ENCODE data around the gene HMGCS2. TPM values are rescaled to one million over a fixed set of nuclear protein-coding genes. Genes with fewer than 3 reads are reported as not detected.

HMGCS2 gene
- total RNA-seq, 2 experiments from 2014 or later: not detected

DNA sequence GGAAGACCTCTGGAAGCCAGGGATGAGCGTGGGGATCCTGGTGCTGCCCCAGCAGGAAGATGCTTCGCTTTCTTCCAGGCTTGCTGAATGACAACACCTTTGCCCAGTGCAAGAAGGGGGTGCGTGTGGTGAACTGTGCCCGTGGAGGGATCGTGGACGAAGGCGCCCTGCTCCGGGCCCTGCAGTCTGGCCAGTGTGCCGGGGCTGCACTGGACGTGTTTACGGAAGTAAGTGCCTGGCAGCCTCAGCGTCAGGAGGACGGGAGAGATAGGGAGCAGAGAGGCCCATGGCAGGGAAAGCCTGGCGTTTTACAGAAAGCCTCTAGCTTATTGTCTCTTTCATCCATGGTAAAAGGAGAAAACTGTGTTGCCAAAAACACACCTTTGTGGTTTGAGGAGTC is 33.5 kb downstream of the HMGCS2 start:
- DNase-seq (ENCODE audit: low spot score): no peak
- H3K4me2 ChIP-seq (ENCODE audit: low read length): no peak overlapping the region
- H4K20me1 ChIP-seq (ENCODE audit: insufficient read depth, low read length): no peaks in the 10 kb centered on the region; the same call in 1 of the 2 replicates
- no peaks in the 10 kb centered on the region for H3K9me3 ChIP-seq (ENCODE audit: low read length)
- H2AFZ ChIP-seq (ENCODE audit: low read length): no peak overlapping the region
- no peaks in the 10 kb centered on the region for H3K9me2 ChIP-seq (ENCODE audit: insufficient read depth, low read length)
- no peak overlapping the region for H3K4me3 ChIP-seq (ENCODE audit: low read depth, low read length, poor library complexity, severe bottlenecking)
- CTCF ChIA-PET (ENCODE audit: unreplicated experiment): no interaction called here
- TF ChIP-seq, protein P1, sequence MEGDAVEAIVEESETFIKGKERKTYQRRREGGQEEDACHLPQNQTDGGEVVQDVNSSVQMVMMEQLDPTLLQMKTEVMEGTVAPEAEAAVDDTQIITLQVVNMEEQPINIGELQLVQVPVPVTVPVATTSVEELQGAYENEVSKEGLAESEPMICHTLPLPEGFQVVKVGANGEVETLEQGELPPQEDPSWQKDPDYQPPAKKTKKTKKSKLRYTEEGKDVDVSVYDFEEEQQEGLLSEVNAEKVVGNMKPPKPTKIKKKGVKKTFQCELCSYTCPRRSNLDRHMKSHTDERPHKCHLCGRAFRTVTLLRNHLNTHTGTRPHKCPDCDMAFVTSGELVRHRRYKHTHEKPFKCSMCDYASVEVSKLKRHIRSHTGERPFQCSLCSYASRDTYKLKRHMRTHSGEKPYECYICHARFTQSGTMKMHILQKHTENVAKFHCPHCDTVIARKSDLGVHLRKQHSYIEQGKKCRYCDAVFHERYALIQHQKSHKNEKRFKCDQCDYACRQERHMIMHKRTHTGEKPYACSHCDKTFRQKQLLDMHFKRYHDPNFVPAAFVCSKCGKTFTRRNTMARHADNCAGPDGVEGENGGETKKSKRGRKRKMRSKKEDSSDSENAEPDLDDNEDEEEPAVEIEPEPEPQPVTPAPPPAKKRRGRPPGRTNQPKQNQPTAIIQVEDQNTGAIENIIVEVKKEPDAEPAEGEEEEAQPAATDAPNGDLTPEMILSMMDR (conservative IDR thresholded peaks at IDR 0.05; ENCODE audit: low read length): no peak
- no peak for TF ChIP-seq EZH2phosphoT487 (IDR thresholded peaks at IDR 0.05; ENCODE audit: borderline replicate concordance, low read depth, low read length)
- intact Hi-C loops (cut with micrococcal nuclease; ENCODE audit: unreplicated experiment): no loop called here
- H3K27ac ChIP-seq (ENCODE audit: low read depth, low read length, poor library complexity, severe bottlenecking): no peak overlapping the region
- peaks cover 99% of the 10 kb centered on the region for H3K36me3 ChIP-seq (ENCODE audit: insufficient read depth, low read length)
- no peaks in the 10 kb centered on the region for H3K79me2 ChIP-seq (ENCODE audit: insufficient read depth, low read depth, low read length)
- POLR2A ChIA-PET: no interaction called here
- BruUV-seq (replicated peaks): no TSS peak
- H3K4me1 ChIP-seq (ENCODE audit: insufficient read depth, low read length, poor library complexity, severe bottlenecking): no peaks in the 10 kb centered on the region

DNA sequence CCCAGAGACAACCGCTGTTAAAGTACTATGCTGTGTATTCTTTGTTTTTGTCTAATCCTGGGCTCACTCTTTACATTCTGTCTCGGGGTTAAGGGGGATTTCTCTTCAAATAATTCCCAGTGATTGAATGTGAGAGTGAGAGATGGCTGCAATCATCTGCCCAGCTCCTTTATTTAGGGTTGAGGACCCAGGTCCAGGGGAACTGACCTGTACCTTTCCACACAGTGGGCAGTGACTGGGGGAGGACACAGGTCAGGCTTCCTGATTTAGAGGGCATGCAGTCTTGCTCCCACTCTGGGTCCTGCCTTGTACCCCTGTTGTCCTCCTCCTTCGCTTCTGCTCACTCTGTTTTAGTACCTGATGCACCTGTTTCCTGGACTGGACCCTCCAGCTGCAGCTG is 35.0 kb downstream of the HMGCS2 start:
- Histone ChIP-seq H4K20me1 (ENCODE audit: insufficient read depth, low read length) (no peaks in the 10 kb centered on the region; the same call in 1 of the 2 replicates), H3K9me2 (ENCODE audit: insufficient read depth, low read length) (no peaks in the 10 kb centered on the region), H3K4me3 (ENCODE audit: low read depth, low read length, poor library complexity, severe bottlenecking) (no peak overlapping the region), H3K9me3 (ENCODE audit: low read length) (no peaks in the 10 kb centered on the region), H2AFZ (ENCODE audit: low read length) (no peak overlapping the region), H3K79me2 (ENCODE audit: insufficient read depth, low read depth, low read length) (no peaks in the 10 kb centered on the region), H3K4me2 (ENCODE audit: low read length) (no peak overlapping the region), H3K27ac (ENCODE audit: low read depth, low read length, poor library complexity, severe bottlenecking) (no peak overlapping the region), H3K36me3 (ENCODE audit: insufficient read depth, low read length) (peaks cover 99% of the 10 kb centered on the region), H3K4me1 (ENCODE audit: insufficient read depth, low read length, poor library complexity, severe bottlenecking) (no peaks in the 10 kb centered on the region)
- ChIA-PET CTCF (ENCODE audit: unreplicated experiment) (no interaction called here), POLR2A (interaction anchor here (1.1 kb wide), 1 partner anchor 21 kb away, joined by 4 read pairs; the partner anchor contains the start of gene PHGDH)
- intact Hi-C loops (cut with micrococcal nuclease; ENCODE audit: unreplicated experiment): no loop called here
- TF ChIP-seq, protein P1 (conservative IDR thresholded peaks at IDR 0.05; ENCODE audit: low read length): no peak
- TF ChIP-seq EZH2phosphoT487 (IDR thresholded peaks at IDR 0.05; ENCODE audit: borderline replicate concordance, low read depth, low read length): no peak
- BruUV-seq (replicated peaks): no TSS peak
- no peak for DNase-seq (ENCODE audit: low spot score)

DNA sequence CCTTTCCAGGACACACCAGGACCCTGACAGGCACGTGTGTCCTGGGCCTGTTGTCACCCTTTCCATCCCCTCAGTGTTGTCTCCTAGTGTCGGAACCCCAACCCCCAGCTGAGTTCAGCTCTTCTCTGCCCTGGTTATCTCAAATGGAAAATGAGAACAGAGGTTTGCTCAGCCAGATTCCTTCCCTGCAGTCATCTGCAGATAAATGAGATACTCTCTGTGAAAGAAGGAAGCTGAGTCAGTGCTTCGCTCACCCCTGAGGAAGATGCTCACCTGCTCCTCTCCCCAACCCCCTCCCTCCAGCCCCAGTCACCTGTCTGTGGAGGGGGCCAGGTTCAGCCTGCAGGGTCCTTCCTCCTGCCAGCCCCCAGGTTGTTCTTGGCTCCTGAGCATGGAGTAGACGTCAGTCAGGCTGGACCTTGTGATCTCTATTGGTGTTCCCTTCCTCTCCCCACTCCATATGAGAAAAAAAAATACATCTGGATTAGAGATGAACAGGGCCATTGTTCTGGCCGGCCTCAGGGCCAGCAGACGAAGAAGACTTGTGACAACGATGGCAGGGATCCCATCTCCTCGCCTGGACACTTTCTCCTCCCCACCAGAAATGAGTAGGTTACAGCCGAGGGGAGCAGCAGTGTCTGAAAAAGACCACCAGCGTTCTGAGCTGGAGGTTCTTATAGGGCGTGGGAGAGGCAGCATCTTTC is 36.1 kb downstream of the HMGCS2 start:
- Histone ChIP-seq H3K9me3 (ENCODE audit: low read length) (no peaks in the 10 kb centered on the region), H3K4me3 (ENCODE audit: low read depth, low read length, poor library complexity, severe bottlenecking) (no peak overlapping the region), H4K20me1 (ENCODE audit: insufficient read depth, low read length) (no peaks in the 10 kb centered on the region; the same call in 1 of the 2 replicates), H3K27ac (ENCODE audit: low read depth, low read length, poor library complexity, severe bottlenecking) (no peak overlapping the region), H3K4me2 (ENCODE audit: low read length) (no peak overlapping the region), H3K9me2 (ENCODE audit: insufficient read depth, low read length) (no peaks in the 10 kb centered on the region), H3K4me1 (ENCODE audit: insufficient read depth, low read length, poor library complexity, severe bottlenecking) (no peaks in the 10 kb centered on the region), H3K36me3 (ENCODE audit: insufficient read depth, low read length) (peaks cover 99% of the 10 kb centered on the region), H3K79me2 (ENCODE audit: insufficient read depth, low read depth, low read length) (no peaks in the 10 kb centered on the region), H2AFZ (ENCODE audit: low read length) (no peak overlapping the region)
- TF ChIP-seq, protein P1 (conservative IDR thresholded peaks at IDR 0.05; ENCODE audit: low read length): no peak
- TF ChIP-seq EZH2phosphoT487 (IDR thresholded peaks at IDR 0.05; ENCODE audit: borderline replicate concordance, low read depth, low read length): no peak
- DNase-seq (ENCODE audit: low spot score): no peak
- BruUV-seq (replicated peaks): no TSS peak
- POLR2A ChIA-PET: no interaction called here
- intact Hi-C loops (cut with micrococcal nuclease; ENCODE audit: unreplicated experiment): no loop called here
- CTCF ChIA-PET (ENCODE audit: unreplicated experiment): no interaction called here

Data from OCI-LY7 (cell line).